ENCODE data around the gene STEAP2. TPM values are rescaled to one million over a fixed set of nuclear protein-coding genes. Genes with fewer than 3 reads are reported as not detected.

STEAP2 gene
- total RNA-seq, 1 experiment from 2014 or later = 13.4 TPM

- Histone ChIP-seq H3K4me2 (ENCODE audit: low read length) (no peak overlapping the region), H3K36me3 (ENCODE audit: control insufficient read depth in 1 of 2, insufficient read depth in 2 of 2, low read length in 2 of 2) (no peaks in the 10 kb centered on the region), H2AFZ (ENCODE audit: low read depth, low read length, poor library complexity, severe bottlenecking) (no peak overlapping the region), H3K4me3 (replicated peaks in 1 of 2; ENCODE audit: low read depth in 1 of 2, low read length in 2 of 2) (no peak overlapping the region), H3K79me2 (ENCODE audit: insufficient read depth, low read length) (no peaks in the 10 kb centered on the region), H3K9me2 (ENCODE audit: insufficient read depth) (no peaks in the 10 kb centered on the region), H3K9ac (ENCODE audit: low read length) (no peak overlapping the region), H4K20me1 (ENCODE audit: insufficient read depth) (no peaks in the 10 kb centered on the region), H3K27me3 (ENCODE audit: insufficient read depth, low read length) (no peaks in the 10 kb centered on the region), H3K4me1 (ENCODE audit: control insufficient read depth in 1 of 2, insufficient read depth in 2 of 2, low read length in 2 of 2) (no peaks in the 10 kb centered on the region), H3K9me3 (ENCODE audit: control insufficient read depth in 1 of 2, insufficient read depth in 1 of 2, low read depth in 1 of 2, low read length in 2 of 2) (no peaks in the 10 kb centered on the region), H3K27ac (ENCODE audit: low read depth, low read length) (no peak overlapping the region)
- RAD21 ChIA-PET (ENCODE audit: low non-redundant PET in 1 of 2, low total read pairs in 2 of 2, uncharacterized antibody in 2 of 2, unreplicated experiment in 2 of 2) = no interaction called here
- ATAC-seq (no peak), DNase-seq (ENCODE audit: low read depth, low spot score) (no peak)
- intact Hi-C loops (cut with micrococcal nuclease) = no loop called here
- POLR2A ChIA-PET = no interaction called here
- no TSS peak for BruUV-seq (replicated peaks)
- CTCF ChIA-PET = no interaction called here
- TF ChIP-seq CEBPB (IDR thresholded peaks at IDR 0.05; ENCODE audit: low read depth) = no peak
Observed at GRCh38 chr7:90238583-90238982, 27.0 kb downstream of the STEAP2 start.

DNA sequence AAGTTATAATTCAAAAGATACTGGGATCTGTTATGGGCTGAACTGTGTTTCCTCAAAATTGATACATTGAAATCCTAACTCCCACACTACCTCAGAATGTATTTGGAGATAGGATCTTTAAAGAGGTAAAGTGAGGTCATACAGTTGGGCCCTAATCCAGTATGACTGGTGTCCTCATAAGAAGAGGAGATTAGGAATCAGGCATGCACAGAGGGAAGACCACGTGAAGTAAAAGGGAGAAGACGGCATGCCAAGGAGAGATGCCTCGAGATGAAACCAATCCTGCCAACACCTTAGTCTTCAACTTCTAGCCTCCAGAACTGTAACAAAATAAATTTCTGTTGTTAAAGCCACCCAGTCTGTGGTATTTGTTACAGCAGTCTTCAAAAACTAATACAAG, 27.5 kb downstream of the STEAP2 start:
- Histone ChIP-seq H3K4me2 (ENCODE audit: low read length) (no peak overlapping the region), H3K79me2 (ENCODE audit: insufficient read depth, low read length) (no peaks in the 10 kb centered on the region), H3K4me1 (ENCODE audit: control insufficient read depth in 1 of 2, insufficient read depth in 2 of 2, low read length in 2 of 2) (peaks cover 0 to under 1% of the 10 kb centered on the region in 2 experiments; a peak in 1 of 4 replicates), H3K9me2 (ENCODE audit: insufficient read depth) (no peaks in the 10 kb centered on the region), H3K27ac (ENCODE audit: low read depth, low read length) (no peak overlapping the region), H3K9ac (ENCODE audit: low read length) (no peak overlapping the region), H4K20me1 (ENCODE audit: insufficient read depth) (no peaks in the 10 kb centered on the region), H3K9me3 (ENCODE audit: control insufficient read depth in 1 of 2, insufficient read depth in 1 of 2, low read depth in 1 of 2, low read length in 2 of 2) (no peaks in the 10 kb centered on the region), H3K36me3 (ENCODE audit: control insufficient read depth in 1 of 2, insufficient read depth in 2 of 2, low read length in 2 of 2) (no peaks in the 10 kb centered on the region), H3K27me3 (ENCODE audit: insufficient read depth, low read length) (no peaks in the 10 kb centered on the region), H3K4me3 (replicated peaks in 1 of 2; ENCODE audit: low read depth in 1 of 2, low read length in 2 of 2) (no peak overlapping the region), H2AFZ (ENCODE audit: low read depth, low read length, poor library complexity, severe bottlenecking) (no peak overlapping the region)
- DNase-seq (ENCODE audit: low read depth, low spot score) (no peak), ATAC-seq (no peak)
- ChIA-PET POLR2A (no interaction called here), CTCF (no interaction called here), RAD21 (ENCODE audit: low non-redundant PET in 1 of 2, low total read pairs in 2 of 2, uncharacterized antibody in 2 of 2, unreplicated experiment in 2 of 2) (no interaction called here)
- intact Hi-C loops (cut with micrococcal nuclease) = no loop called here
- BruUV-seq (replicated peaks) = no TSS peak
- no peak for TF ChIP-seq SIN3A (IDR thresholded peaks at IDR 0.05; ENCODE audit: low read depth)
- TF ChIP-seq, protein P1, sequence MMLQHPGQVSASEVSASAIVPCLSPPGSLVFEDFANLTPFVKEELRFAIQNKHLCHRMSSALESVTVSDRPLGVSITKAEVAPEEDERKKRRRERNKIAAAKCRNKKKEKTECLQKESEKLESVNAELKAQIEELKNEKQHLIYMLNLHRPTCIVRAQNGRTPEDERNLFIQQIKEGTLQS (IDR thresholded peaks at IDR 0.05) = no peak
- no peak for TF ChIP-seq SP1 (IDR thresholded peaks at IDR 0.05; ENCODE audit: low read depth)
- TF ChIP-seq CTCF (IDR thresholded peaks at IDR 0.05 in 2 of 3, conservative IDR thresholded peaks at IDR 0.05 in 1 of 3; ENCODE audit: borderline replicate concordance in 1 of 3, insufficient read depth in 1 of 3, low read depth in 2 of 3, low read length in 2 of 3) = no peak
- TF ChIP-seq ELF1 (IDR thresholded peaks at IDR 0.05; ENCODE audit: borderline replicate concordance, low read depth) = no peak
- no peak for TF ChIP-seq EZH2 (IDR thresholded peaks at IDR 0.05)
- TF ChIP-seq, protein P2, sequence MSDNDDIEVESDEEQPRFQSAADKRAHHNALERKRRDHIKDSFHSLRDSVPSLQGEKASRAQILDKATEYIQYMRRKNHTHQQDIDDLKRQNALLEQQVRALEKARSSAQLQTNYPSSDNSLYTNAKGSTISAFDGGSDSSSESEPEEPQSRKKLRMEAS (IDR thresholded peaks at IDR 0.05) = no peak
- TF ChIP-seq CBX3 (IDR thresholded peaks at IDR 0.05; ENCODE audit: low read depth) = no peak
- TF ChIP-seq EZH2phosphoT487 (IDR thresholded peaks at IDR 0.05; ENCODE audit: borderline replicate concordance) = no peak
- no peak for TF ChIP-seq ZNF274 (IDR thresholded peaks at IDR 0.05; ENCODE audit: low read depth, low read length)
- TF ChIP-seq, protein P3, sequence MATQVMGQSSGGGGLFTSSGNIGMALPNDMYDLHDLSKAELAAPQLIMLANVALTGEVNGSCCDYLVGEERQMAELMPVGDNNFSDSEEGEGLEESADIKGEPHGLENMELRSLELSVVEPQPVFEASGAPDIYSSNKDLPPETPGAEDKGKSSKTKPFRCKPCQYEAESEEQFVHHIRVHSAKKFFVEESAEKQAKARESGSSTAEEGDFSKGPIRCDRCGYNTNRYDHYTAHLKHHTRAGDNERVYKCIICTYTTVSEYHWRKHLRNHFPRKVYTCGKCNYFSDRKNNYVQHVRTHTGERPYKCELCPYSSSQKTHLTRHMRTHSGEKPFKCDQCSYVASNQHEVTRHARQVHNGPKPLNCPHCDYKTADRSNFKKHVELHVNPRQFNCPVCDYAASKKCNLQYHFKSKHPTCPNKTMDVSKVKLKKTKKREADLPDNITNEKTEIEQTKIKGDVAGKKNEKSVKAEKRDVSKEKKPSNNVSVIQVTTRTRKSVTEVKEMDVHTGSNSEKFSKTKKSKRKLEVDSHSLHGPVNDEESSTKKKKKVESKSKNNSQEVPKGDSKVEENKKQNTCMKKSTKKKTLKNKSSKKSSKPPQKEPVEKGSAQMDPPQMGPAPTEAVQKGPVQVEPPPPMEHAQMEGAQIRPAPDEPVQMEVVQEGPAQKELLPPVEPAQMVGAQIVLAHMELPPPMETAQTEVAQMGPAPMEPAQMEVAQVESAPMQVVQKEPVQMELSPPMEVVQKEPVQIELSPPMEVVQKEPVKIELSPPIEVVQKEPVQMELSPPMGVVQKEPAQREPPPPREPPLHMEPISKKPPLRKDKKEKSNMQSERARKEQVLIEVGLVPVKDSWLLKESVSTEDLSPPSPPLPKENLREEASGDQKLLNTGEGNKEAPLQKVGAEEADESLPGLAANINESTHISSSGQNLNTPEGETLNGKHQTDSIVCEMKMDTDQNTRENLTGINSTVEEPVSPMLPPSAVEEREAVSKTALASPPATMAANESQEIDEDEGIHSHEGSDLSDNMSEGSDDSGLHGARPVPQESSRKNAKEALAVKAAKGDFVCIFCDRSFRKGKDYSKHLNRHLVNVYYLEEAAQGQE (IDR thresholded peaks at IDR 0.05; ENCODE audit: low read depth) = no peak
- TF ChIP-seq ZFX (IDR thresholded peaks at IDR 0.05) = no peak
- TF ChIP-seq CEBPB (IDR thresholded peaks at IDR 0.05; ENCODE audit: low read depth) = no peak
- TF ChIP-seq POLR2AphosphoS5 (IDR thresholded peaks at IDR 0.05; ENCODE audit: low read depth, low read length) = no peak

Measured in HCT116 (cell line).